NCI-H524 (cell line): Measurements from ENCODE around the gene WDR93.

Source experiments
- DNase-seq, 2 experiments: peaks; one replicate each; lab custom pipeline; 2025; lab: John Stamatoyannopoulos, UW

The WDR93 gene

DNA sequence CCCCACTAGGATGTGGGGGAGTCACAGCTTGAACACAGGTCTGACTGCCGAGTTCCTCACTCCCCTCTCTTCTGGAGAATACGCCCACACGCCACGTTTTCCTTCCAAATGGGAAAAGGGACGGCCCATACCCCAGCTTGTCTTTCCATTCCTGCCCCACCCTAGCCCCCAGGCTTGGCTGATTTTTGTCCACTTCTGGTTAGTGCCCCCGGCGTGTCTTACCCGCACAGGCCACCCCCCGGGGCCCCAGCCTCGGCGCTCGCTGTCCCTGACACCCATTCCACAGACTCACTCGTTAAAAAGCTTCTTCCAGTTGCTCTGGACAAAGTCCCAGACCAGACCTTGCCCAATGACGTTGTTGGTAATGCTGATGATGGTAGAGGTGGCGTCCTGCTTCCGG is 100.0 kb downstream of the WDR93 start:
- no peak for DNase-seq

DNA sequence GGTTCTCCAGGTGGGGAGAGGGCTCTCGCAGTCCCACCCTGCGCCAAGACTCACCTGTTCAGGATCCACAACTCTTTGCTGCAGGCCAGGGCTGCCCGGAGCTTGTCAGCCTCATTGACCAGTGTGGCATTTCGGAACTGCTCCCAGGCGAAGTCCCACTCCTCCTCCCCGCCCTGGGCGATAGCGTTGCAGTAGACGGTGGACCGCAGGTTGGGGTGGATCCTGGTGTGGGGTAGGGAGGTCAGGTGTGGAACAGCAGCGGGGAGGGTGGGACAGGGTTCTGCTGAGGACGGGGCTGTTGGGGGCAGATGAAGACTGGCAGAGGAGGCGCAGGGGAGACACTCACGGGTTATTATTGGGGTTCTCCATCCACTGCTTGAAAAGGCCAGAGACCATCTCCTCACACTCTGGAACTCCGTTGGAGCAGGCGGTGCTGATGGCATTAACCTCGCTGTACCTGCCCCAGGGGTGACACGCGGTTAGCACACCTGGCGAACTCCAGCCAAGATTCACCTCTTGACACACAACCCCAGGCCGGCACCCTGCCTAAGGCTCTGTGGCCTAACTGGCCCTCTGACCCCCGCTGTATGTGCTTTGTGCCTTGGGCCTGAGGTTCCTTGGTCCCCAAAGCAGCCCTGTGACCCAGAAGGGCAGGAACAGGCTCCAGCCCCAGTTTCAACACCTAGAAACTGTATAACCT is 101.6 kb downstream of the WDR93 start:
- DNase-seq = no peak
